ENCODE results near the gene DCDC2B. TPM values are rescaled to one million over a fixed set of nuclear protein-coding genes. Genes with fewer than 3 reads are reported as not detected.
A peak's percentile ranks its signal among the peaks of the same experiment; 100 is the strongest.

The DCDC2B gene
- total and polyA plus RNA-seq, 7 donors = 0.04 TPM; not detected in 6

GRCh38 chr1:32200226-32201010 lies 8.5 kb upstream of the DCDC2B start, which contains the start of gene CCDC28B:
CCDC28B (plus strand) TSS chr1:32200595; CDS start chr1:32201936, 1,341 bp downstream.
- Histone ChIP-seq H3K9me3 (no peaks in the 10 kb centered on the region), H3K27me3 (ENCODE audit: insufficient read depth in 3 of 3, low read length in 2 of 3) (no peaks in the 10 kb centered on the region), H3K4me1 (peaks cover 59% of the 10 kb centered on the region), H3K27ac (peak within 1 kb of the TSS; percentile 94), H3K36me3 (ENCODE audit: insufficient read depth in 1 of 2, low read depth in 1 of 2) (peaks cover 4 to 40% of the 10 kb centered on the region in 2 donors), H3K4me3 (peak within 1 kb of the TSS; percentile 88)
- intact Hi-C loops (cut with DNase I) = no loop called here
- no peak for TF ChIP-seq CTCF (IDR thresholded peaks at IDR 0.05)
- ATAC-seq (peak; percentile 49 to 73 (median 60)), DNase-seq (peak; percentile 77 to 84)
- 0 to 1% (median 0%) methylated on average over 34 of the region's 34 CpGs for WGBS, 3 donors

GRCh38 chr1:32201011-32201855 lies 7.7 kb upstream of the DCDC2B start:
- intact Hi-C loops (cut with DNase I) = no loop called here
- peak in 3 of 4 donors; percentile 35 to 36 (median 36) for ATAC-seq
- peak overlapping the region; percentile 94 for H3K27ac ChIP-seq
- peaks cover 3 to 32% of the 10 kb centered on the region in 2 donors for H3K36me3 ChIP-seq (ENCODE audit: insufficient read depth in 1 of 2, low read depth in 1 of 2)
- TF ChIP-seq CTCF (IDR thresholded peaks at IDR 0.05) = no peak
- peak; percentile 70 to 75 for DNase-seq
- H3K4me1 ChIP-seq = peaks cover 61% of the 10 kb centered on the region
- 1% methylated on average over 23 to 26 of the region's 26 CpGs for WGBS, 3 donors
- peak overlapping the region; percentile 88 for H3K4me3 ChIP-seq
- H3K27me3 ChIP-seq (ENCODE audit: insufficient read depth in 3 of 3, low read length in 2 of 3) = no peaks in the 10 kb centered on the region
- H3K9me3 ChIP-seq = no peaks in the 10 kb centered on the region

GRCh38 chr1:32204943-32205361 lies 3.9 kb upstream of the DCDC2B start:
- DNase-seq = no peak

More at GRCh38 chr1:32204943-32205361, 3.9 kb upstream of the DCDC2B start:
- 32 to 39% (median 35%) methylated on average over 26 of the region's 26 CpGs for WGBS, 3 donors
- Histone ChIP-seq H3K9me3 (no peaks in the 10 kb centered on the region), H3K27me3 (ENCODE audit: insufficient read depth in 3 of 3, low read length in 2 of 3) (no peaks in the 10 kb centered on the region), H3K4me1 (peaks cover 25% of the 10 kb centered on the region), H3K27ac (peak overlapping the region; percentile 53), H3K4me3 (peak overlapping the region; percentile 85), H3K36me3 (ENCODE audit: insufficient read depth in 1 of 2, low read depth in 1 of 2) (peaks cover 0 to 10% of the 10 kb centered on the region in 2 donors)
- no peak for ATAC-seq
- intact Hi-C loops (cut with DNase I) = no loop called here
- no peak for TF ChIP-seq CTCF (IDR thresholded peaks at IDR 0.05)
